Neural cell (in vitro differentiated cells): ENCODE results near the gene KHK.

Experiments used
- CTCF ChIP-seq: fragments of 450-650 bp; IDR thresholded peaks from 2 replicates; pipeline ENCODE4 v1.5.1; 2014; ENCODE audit warnings: antibody characterized with exemption, mild to moderate bottlenecking, moderate library complexity; ENCODE audit not compliant: poor library complexity, severe bottlenecking
- EP300 ChIP-seq: fragments of 450-650 bp; conservative IDR thresholded peaks from 2 replicates; pipeline ENCODE4 v1.6.1; 2014; ENCODE audit warnings: antibody characterized with exemption, mild to moderate bottlenecking, moderate library complexity; ENCODE audit not compliant: poor library complexity, severe bottlenecking
- EZH2 ChIP-seq: fragments of 200-600, 300-800 bp; shearing (Covaris generic), sonication (generic); IDR thresholded peaks from 2 replicates; pipeline ENCODE4 v1.6.1; 2014; ENCODE audit warnings: antibody characterized with exemption, low read length, borderline replicate concordance, mild to moderate bottlenecking; ENCODE audit not compliant: insufficient read depth, poor library complexity, severe bottlenecking
- RAD21 ChIP-seq: fragments of 450-650 bp; conservative IDR thresholded peaks from 2 replicates; pipeline ENCODE4 v1.6.1; 2014; ENCODE audit warnings: antibody characterized with exemption, mild to moderate bottlenecking, moderate library complexity
- SMC3 ChIP-seq: fragments of 450-650 bp; conservative IDR thresholded peaks from 2 replicates; pipeline ENCODE4 v1.6.1; 2014; ENCODE audit warnings: antibody characterized with exemption, mild to moderate bottlenecking, moderate library complexity; ENCODE audit not compliant: poor library complexity

- TF ChIP-seq SMC3 (no peak), EZH2 (no peak), EP300 (no peak), CTCF (no peak), RAD21 (no peak)
These were observed 34.5 kb upstream of the KHK start for GRCh38 chr2:27051902-27052645.
